Activated T-cell treated with anti-CD3 and anti-CD28 coated beads, Interleukin-2, amount 50 U/mL, for 48 hours (primary cell): ENCODE data around the gene CRTAP.
"Not testable (repeated sequence)": the region's sequence is repeated elsewhere in the genome, so short reads cannot be mapped to it uniquely, and the experiment has no call there.

Experiments used
- DNase-seq, 2 experiments: peaks; one replicate each; pipeline ENCODE4 v3.0.0-alpha.2; 2020

CRTAP gene

DNA sequence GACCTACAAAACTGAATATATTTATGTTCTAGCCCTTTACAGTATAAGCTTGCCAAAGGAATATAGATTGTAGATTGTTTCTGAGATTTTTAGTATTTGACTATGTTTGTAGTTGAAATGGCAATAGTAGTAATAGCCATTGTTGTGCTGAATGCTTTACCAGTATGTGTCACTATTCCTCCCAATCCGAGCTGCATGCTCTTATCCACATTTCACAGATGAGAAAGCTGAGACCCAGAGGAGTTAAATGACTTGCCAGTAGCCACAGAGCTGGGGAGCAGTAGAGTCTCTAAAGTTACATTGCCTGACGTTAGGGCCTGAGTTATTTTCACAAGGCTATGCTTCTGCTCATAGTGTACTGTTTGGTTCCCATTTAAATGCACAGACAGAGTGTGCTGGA is 13.6 kb upstream of the CRTAP start:
- no peak for DNase-seq

DNA sequence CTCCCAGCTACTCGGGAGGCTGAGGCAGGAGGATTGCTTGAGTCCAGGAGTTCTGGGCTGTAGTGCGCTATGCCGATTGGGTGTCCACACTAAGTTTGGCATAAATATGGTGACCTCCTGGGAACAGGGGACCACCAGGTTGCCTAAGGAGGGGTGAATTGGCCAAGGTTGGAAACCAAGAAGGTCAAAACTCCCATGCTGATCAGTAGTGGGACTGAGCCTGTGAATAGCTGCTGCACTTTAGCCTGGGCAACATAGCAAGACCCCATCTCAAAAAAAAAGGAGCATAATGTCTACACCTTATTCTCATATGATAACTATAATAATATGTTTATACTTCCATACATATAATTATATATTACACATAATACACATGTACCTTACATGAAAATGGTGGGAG is 10.8 kb upstream of the CRTAP start:
- no peak for DNase-seq

DNA sequence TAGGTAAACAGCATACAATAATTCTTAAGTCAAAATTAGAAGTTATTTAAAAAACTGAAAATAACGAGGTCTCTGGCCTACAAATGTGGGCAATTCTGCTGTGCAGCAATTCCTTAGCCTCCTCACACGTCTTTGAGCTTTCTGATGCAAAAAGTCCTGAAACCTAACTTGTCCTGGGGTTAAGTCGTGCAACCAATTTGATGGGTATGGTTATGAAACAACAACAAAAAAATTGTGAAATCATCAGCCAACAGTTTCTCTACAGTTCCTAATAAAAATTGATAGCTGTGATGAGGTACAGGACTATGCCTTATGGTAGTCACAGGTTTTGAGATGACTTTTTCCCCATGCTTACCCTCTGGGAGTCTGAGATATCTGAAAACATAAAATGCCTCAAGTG is 10.3 kb upstream of the CRTAP start:
- no peak for DNase-seq

DNA sequence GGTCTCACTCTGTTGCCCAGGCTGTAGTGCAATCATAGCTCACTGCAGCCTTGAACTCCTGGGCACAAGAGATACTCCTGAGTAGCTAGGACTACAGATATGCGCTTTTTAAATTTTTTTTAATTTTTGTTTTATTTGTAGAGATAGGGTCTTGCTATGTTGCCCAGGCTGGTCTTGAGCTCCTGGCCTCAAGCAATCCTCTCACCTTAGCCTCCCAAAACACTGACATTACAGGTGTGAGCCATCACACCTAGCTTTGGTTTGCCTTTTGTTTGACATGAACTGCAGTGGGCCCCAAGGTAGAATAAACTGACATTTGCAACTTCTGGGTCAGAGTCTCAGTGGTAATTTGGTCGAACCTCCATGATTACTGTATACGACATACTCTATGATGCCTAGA is 9.0 kb upstream of the CRTAP start:
- no peak for DNase-seq

DNA sequence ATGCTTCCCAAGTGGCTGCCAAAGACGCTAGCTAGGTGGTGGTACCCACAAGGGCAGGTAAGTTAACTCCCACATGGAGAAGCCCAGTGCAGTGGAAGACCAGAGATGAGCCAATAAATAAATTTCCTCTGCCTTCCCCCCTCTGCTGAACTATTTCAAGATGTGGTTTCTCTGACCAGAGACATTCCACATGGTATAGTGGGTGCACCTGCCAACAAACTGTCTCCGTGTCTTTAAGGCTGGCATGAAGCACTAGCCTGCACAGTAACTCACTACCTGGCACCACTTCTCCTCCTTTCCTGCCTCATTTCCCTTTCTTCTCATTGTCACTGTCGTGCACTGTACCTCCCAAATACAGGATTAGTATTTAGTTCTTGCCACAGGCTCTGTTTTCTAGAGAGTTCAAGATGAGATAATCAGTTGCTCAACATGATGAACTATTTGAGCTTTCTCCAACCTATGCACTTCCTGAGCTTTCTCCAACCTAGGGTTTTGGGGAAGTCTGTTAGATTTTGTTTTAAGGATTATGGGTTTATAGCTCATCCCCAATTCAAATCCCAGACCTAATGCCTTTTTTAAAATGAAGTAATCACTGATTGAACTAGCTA is 8.4 kb upstream of the CRTAP start:
- DNase-seq, result no peak

DNA sequence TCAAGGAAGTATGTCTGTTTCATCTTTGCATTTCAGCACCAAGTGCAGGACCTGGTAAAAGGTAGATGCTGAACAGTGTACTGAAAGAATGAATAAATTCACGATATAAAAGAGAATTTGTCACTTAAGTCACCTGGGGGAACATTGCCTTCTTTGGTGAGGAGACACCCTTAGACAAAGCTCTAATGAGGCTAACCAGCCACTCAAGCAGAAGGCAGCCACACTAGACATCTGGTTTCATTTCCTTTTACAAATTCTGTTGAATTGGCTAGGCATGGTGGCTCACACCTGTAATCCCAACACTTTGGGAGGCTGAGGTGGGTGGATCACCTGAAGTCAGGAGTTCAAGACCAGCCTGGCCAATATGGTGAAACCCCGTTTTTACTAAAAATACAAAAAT is 7.0 kb upstream of the CRTAP start:
- not testable (repeated sequence) for DNase-seq

DNA sequence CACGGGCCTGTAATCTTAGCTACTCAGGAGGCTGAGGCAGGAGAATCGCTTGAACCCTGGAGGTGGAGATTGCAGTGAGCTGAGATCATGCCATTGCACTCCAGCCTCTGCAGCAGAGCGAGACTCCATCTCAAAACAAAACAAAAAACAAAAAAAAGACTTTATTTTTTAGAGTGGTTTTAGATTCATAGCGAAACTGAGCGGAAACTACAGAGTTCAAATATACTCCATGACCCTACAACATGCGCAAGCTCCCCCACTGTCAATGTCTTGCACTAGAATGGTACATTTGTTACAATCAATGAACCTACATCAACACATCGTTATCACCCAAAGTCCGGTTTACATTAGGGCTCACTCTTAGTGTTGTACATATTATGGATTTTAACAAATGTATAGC is 2.2 kb upstream of the CRTAP start:
- no peak for DNase-seq

DNA sequence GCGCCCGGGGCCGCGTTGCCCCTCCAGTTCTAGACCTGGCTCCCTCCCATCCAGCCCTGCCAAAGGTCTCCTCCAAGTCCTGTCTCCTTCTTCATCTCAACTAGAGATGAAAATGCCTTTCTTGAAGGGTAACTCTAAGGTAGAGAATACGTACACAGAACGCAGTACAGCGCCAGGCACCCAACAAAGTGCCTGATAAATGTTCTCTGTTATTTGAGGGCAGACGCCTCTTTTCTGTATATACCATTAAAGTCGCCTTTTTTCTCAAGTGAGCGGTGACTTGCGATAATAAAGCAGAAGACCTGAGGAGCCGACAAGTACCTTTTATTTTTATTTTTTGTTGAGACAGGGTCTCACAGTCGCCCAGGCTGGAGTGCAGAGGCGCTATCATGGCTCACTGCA is 809 bp downstream of the CRTAP start:
- DNase-seq, result no peak

DNA sequence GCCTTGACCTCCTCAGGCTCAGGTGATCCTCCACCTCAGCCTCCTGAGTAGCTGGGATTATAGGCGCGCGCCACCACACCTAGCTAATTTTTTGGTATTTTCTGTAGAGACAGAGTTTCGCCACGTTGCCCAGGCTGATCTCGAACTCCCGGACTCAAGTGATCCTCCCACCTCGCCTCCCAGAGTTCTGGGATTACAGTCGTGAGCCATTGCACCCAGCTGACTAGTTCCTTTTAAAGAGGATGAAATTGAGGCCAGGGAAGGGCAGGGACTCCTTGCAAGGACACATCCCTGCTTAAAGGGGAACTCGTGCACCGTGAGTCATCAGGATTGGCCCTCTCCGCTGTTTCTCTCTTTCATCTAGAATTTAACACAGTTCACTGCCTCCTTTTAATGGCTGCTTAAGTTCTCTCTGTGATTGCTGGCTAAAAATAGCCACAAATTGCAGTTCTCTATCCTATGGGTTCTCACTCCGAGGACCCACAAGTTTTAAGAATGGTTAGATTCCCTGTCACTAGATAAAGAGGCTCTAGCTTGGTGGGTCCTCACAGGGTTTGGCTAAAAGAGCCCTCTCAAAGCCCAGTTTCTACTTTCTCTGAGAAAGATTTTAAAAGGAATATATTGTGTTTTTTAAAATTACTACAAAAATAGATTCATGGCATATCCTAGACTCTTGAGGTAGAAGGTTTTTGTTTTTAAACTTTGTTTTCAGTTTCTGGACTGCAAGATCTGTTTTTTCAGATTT is 1.4 kb downstream of the CRTAP start:
- DNase-seq, result no peak

DNA sequence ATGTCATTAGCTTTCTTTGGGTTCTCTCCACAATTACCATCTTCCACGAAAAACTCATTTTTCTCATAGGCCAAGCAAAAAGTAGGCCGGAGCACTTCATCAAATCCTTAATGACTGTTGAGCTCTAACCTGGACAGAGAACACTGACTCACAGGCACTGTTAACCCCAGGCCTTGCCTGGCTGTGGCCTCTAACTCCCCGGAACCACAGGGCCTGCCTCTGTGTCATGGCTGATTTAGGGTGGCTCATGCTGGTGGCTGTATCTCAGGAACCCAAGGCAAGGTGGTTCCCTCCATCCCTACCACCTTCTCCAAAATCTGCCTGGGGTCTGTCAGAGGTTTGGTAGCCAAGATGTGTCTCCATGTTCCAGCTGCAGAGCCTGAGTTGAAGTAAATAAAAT is 3.6 kb downstream of the CRTAP start:
- no peak for DNase-seq

DNA sequence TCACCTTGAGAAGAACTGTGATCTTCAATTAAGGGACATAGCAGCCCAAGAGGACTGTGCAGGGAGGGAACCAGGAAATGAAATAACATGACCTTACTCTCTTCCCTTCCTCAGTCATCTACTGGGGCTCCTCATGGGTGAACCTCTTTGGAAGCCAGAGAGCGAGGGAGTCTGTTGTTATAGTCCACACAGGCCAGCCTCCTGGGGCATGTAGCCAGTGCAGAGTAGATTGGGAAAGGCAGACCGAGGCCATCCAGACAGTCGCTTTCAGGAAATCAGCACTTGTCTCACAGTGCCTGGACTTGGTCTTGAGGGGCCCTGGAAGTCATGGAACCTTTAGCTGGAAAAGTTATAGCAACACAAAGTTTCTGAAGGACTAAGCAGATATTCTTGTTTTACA is 6.1 kb downstream of the CRTAP start:
- DNase-seq, result no peak

DNA sequence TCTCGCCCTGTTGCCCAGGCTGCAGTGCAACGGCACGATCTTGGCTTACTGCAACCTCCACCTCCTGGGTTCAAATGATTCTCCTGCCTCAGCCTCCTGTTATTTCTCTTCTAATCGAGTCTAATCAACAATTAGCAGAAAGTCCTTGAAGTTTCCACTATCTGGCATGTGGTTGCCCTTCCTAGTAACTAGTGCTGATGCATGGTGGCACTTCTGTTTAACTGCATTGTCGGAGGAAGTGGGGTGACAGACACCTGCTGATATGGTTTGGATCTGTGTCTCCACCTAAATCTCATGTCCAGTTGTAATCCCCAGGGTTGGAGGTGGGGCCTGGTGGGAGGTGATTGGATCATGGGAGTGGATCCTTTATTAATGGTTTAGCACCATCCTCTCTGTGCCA is 9.2 kb downstream of the CRTAP start:
- no peak for DNase-seq

DNA sequence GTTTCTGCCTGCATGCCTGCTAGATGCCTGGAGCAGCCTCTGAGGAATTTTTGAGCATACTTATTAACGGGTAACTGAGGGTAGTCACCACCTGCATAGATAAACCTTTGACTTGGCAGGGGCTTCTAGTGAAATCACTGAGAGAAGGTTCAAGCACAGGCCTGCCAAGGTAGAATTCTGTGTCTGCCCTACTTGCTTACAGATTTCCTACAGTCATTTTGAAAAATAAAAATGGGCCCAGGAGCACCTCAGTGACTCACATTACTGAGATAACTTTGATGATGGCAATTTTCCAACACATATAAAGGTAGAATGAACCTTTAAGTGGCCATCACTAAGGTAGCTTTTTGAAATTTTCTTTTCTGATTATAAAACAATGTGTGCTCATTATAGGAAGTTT is 10.8 kb downstream of the CRTAP start:
- DNase-seq, result no peak

DNA sequence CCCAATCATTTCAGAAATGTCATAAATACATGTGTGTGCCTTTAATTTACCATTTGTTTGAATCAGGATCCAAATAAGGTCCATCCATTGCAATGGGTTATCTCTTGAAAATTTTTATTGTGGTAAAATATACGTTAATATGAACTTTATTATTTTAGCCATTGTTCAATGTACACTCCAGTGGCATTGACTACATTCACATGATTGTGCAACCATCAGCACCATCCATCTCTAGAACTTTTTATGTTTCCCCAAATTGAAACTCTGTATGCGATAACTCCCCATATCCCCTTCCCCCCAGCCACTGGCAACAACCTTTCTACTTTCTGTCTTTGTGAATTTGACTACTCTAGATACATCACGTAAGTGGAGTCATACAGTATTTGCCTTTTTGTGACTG is 12.0 kb downstream of the CRTAP start:
- DNase-seq, result no peak

DNA sequence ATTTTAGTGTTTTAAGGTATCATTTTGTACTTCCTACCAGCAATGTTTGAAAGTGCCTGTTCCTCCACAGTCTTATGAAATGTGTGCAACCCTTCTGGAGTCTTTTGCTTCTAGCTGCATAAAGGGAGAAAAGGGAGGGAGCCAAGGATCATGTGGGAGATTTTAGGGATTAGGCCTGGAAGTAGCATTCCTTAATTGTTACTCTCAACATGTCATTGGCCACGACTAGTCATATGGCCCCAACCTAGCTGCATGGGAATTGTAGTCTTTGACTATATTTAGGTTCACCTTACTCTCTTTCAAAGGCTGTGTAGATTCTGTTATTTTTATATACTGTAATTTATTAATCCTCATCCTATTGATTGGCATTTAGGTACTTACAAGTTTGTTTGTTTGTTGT is 14.9 kb downstream of the CRTAP start:
- no peak for DNase-seq

DNA sequence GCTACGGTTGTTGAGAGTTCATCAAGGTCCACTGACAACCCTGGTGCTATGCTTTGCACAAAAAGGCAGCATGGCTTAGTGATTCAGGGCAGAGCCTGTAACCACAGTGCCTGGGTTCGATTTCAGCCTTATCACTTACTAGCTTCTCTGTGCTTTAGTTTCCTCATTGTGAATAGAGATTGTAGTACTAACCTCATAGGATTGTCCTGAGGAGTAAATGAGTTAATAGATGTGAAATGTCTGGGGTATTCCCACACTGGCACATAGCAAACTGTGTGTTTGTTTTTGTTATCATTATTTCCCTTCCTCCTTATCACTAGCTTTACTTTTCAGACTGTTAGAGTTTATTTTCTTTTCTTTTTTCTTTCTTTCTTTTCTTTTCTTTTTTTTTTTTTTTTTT is 16.3 kb downstream of the CRTAP start:
- DNase-seq, result no peak

DNA sequence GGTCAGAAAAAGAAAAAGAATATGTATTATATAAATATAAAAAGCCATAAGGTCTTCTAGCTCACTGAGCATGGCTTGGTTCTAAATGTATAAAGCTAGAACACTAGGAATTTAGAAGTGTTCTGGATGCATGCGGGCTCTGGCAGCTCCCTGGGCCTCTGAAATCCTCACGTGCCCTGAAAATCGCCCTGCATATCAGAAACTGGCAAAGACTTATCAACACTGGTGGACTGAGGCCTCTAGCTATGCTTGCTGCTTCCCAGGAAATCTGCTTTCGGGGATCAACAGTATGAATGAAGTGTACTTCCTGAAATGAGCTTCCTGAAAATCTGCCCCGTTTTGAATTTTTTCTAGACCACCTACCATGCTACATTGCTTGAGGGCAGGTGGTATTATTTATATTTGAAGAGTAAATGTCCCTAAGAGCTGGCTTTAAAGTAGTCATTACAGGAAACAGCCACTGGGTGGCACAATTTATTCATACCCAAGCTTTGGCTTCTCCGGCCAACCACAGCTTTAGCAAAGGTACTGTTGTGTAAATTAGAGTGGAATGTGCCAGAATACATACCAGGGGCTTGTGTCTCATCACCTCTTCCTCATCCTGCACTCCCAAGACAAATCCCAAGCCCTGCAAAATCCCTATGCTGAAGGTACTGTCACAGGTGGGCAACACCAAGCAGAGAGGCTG is 17.7 kb downstream of the CRTAP start:
- DNase-seq, result peak; percentile 26 to 39

DNA sequence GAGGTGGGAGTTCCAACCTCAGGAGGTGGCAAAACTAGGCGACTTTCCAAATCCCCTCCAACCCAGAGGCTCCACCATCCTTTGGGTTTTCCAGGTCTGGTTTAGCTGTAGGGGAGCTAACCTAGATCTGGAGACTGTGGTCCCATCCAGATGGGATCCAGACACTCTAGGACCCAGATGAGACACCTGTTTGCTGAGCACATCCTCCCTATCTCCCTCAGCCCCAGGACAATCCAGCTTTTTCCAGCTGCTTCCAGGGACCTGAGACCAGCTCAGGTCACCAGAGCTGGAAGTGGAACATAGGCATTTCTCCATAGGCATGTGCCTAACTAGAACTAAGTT is 18.2 kb downstream of the CRTAP start:
- no peak for DNase-seq

DNA sequence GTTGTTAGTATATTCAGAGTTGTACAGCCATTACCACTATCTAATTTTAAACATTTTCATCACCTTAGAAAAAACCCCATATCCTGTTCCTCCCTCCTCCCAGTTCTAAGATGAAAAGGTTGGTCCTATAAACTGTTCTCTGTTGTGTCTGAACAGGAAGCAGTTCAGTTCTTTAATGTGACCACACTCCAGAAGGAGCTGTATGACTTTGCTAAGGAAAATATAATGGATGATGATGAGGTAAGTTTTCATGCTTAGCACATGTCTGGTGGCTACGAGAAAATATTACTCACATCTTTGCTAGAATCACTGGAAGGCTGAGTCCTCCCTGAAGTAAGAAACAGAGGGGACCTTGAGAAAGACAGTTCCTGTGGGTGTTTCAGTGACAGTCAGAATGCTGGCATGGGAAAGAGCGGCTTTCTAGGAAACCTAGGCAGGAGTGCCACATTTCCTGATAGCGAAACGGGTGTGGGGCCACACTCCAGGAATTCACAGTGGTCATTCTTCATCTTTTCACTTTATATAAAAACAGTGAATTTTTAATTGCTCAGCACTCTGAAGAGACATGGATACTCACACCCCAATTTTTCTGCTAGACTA is 20.3 kb downstream of the CRTAP start:
- no peak for DNase-seq

DNA sequence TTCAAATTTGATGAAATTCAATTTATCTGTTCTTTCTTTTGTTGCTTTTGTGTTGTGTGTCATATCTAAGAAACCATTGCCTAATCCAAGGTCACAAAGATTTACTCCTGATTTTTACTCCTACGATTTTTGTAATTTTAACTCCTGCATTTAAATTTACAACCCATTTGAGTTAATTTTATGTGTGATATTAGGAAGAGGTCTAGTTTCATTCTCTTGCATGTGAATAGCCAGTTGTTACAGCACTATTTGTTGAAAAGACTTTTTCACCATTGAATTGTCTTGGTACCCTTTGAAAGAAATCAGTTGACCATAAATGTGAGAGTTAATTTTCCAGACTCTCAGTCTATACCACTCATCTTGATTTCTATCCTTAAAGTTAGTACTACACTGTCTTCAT is 23.9 kb downstream of the CRTAP start:
- DNase-seq, result no peak

DNA sequence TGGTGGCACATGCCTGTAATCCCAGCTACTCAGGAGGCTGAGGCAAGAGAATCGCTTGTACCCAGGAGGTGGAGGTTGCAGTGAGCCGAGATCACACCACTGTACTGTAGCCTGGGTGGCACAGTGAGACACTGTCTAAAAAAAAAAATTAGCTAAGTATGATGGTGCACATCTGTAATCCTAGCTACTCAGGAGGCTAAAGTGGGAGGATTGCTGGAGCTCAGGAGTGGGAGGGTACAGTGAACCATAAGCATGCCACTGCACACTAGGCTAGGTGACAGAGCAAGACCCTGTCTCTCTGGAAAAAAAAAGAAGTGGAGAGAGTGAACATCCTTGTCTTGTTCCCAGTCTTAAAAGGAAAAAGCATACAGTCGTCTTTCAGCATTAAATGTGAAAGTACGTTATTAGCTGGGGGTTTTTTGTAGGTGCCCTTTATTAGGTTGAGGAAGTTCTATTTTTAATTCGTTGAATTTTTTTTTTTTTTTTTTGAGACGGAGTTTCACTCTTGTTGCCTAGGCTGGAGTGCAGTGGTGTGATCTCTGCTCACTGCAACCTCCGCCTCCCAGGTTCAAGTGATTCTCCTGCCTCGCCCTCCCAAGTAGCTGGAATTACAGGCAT is 25.3 kb downstream of the CRTAP start:
- not testable (repeated sequence) for DNase-seq

DNA sequence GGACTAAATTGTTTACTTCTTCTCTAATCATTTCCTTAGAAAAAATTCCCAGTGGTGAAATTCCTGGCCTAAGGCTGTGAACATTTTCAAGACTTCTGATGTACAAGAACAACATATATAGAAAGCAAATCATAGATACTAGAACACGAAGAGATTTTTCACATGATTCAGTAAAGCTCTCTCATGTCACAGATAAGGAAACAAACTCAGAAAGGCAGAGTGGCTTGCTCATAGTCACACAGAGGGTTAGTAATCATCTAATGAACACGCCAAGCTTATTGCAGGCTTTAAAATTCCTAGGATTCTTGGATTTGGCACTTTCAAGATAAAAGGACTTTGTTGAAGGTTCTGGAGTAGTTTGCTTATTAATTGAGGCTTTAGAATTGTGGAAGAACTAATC is 26.2 kb downstream of the CRTAP start:
- no peak for DNase-seq

DNA sequence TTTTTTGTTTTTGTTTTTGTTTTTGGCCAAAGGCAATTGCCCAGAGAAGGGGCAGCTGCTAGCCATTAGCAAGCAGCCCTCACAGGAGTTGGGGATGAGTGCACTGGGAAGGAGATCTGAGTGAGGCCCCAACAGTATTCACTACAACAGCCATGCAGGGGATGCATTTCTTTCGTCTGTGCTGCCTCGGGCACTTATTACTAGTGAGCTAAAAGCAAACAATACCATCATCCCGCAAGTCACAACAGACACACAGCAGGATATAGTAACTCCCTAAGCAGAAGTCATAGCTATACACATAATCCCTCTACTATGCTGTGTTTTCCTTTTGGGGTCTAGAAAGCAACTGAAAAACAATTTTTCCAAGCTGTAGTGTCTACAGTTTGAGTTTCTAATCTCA is 27.2 kb downstream of the CRTAP start:
- no peak for DNase-seq

DNA sequence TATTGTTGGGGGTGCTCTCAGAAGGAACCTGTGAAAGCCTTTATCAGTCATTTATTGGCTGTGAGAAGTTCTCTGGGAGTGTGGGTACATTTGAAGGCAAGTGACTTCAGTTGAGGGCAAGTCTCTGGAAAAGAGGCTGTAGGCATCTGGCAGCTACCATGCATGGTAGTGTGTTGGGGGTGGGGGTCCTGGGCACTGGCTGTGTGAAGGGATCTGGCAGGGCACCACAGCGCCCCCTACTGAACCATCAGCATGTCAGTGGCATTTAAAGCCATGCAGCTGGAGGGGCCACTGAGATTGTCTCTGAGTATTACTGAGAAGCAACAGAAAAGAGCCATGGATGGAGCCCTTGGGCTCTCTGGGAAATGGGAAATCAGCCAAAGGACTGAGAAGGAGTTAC is 30.6 kb downstream of the CRTAP start:
- DNase-seq, result peak; percentile 48 to 51
